Panc1 (cell line): ENCODE results near the gene CDK5. TPM values are rescaled to one million over a fixed set of nuclear protein-coding genes. Genes with fewer than 3 reads are reported as not detected.

Experiments
- ATAC-seq: fragments of 200-7000 bp; cut with Tn5 transposase; 2 replicates; pipeline ENCODE4 v1.9.1; 2020; ENCODE audit warnings: mild to moderate bottlenecking, moderate library complexity
- BruUV-seq: library from RNA; stranded (reverse); fragments of 400-500 nt; replicated peaks from 2 replicates; lab custom pipeline; 2021; lab: Mats Ljungman, UMichigan
- CTCF ChIA-PET: fragments of 300-600 bp; sonication (Branson Sonifier 250); formaldehyde crosslinking; loops from one replicate; lab custom pipeline; 2022; ENCODE audit warnings: antibody characterized with exemption; lab: Charles Lee
- POLR2A ChIA-PET: fragments of 300-600 bp; sonication (Branson Sonifier 250); formaldehyde crosslinking; loops from one replicate; lab custom pipeline; 2022; ENCODE audit warnings: antibody characterized with exemption; lab: Charles Lee
- DNase-seq: peaks from one replicate; pipeline ENCODE4 v3.0.0-alpha.2; 2010; ENCODE audit warnings: low read depth, low spot score
- H3K27ac ChIP-seq: 2 replicates; pipeline ENCODE4 v1.5.1; 2011; ENCODE audit warnings: mild to moderate bottlenecking, low read length, inconsistent platforms
- H3K27me3 ChIP-seq: fragments of 200-500 bp; sonication (Bioruptor generic); 2 replicates; pipeline ENCODE4 v1.6.0; 2014; ENCODE audit warnings: low read length, inconsistent platforms; ENCODE audit not compliant: control insufficient read depth, insufficient read depth
- H3K36me3 ChIP-seq: fragments of 200-500 bp; sonication (Bioruptor generic); 2 replicates; pipeline ENCODE4 v1.5.1; 2014; ENCODE audit warnings: inconsistent platforms, mild to moderate bottlenecking, low read length, moderate library complexity; ENCODE audit not compliant: control insufficient read depth, insufficient read depth
- H3K4me1 ChIP-seq: 2 replicates; pipeline ENCODE4 v1.5.1; 2011; ENCODE audit warnings: inconsistent platforms, mild to moderate bottlenecking, low read length, moderate library complexity; ENCODE audit not compliant: control insufficient read depth, insufficient read depth
- H3K4me3 ChIP-seq, 2 experiments: 2 replicates each; pipeline ENCODE4 v1.5.1; 2011 to 2012; ENCODE audit warnings: low read depth in 2 of 2, low read length in 2 of 2, mild to moderate bottlenecking in 2 of 2, inconsistent platforms in 1 of 2, moderate library complexity in 1 of 2
- H3K9me3 ChIP-seq: fragments of 200-500 bp; sonication (Bioruptor generic); 2 replicates; pipeline ENCODE4 v1.5.1; 2014; ENCODE audit warnings: low read depth, mild to moderate bottlenecking, inconsistent platforms, low read length, moderate library complexity; ENCODE audit not compliant: control insufficient read depth, insufficient read depth
- CTCF ChIP-seq: fragments of 450-650 bp; IDR thresholded peaks from 2 replicates; pipeline ENCODE4 v1.5.1; 2017; ENCODE audit warnings: mild to moderate bottlenecking
- POLR2AphosphoS5 ChIP-seq: IDR thresholded peaks from 2 replicates; pipeline ENCODE4 v1.6.1; 2012; ENCODE audit warnings: mild to moderate bottlenecking, low read depth, low read length, moderate library complexity
- SIN3A ChIP-seq: IDR thresholded peaks from 2 replicates; pipeline ENCODE4 v1.6.1; 2012; ENCODE audit warnings: low read depth, mild to moderate bottlenecking, low read length, moderate library complexity, borderline replicate concordance; ENCODE audit not compliant: insufficient read depth
- TCF7L2 ChIP-seq: IDR thresholded peaks from 2 replicates; pipeline ENCODE4 v1.6.1; 2011; ENCODE audit warnings: mild to moderate bottlenecking, low read depth, low read length, inconsistent platforms
- in situ Hi-C: cut with HindIII; loops from 2 replicates; pipeline ENCODE4 v1.10.0; 2016; ENCODE audit warnings: low sequenced_read_pairs, low pct_unique_long_range_greater_than_20kb
- intact Hi-C: fragments of 100-400 bp; cut with micrococcal nuclease; formaldehyde crosslinking; loops from one replicate; pipeline ENCODE4 v1.10.0; 2022; ENCODE audit not compliant: unreplicated experiment
- total RNA-seq: library from RNA; stranded (reverse); gene quantifications from one replicate; pipeline ENCODE4 v1.2.1, GENCODE V29; 2021; ENCODE audit not compliant: unreplicated experiment

CDK5 gene
- total RNA-seq, 1 experiment from 2014 or later = 25.6 TPM

- in situ Hi-C loops (no loop called here), intact Hi-C loops (no loop called here)
- POLR2A ChIA-PET = interaction anchor here (0.6 to 0.7 kb wide), 2 partner anchors 22 to 284 kb away, joined by 3 to 4 read pairs; no protein-coding TSS in a partner anchor
- Histone ChIP-seq H3K9me3 (no peaks in the 10 kb centered on the region), H3K27me3 (no peaks in the 10 kb centered on the region), H3K4me3 (peak within 1 kb of the TSS; percentile 74 to 93), H3K27ac (peak within 1 kb of the TSS; percentile 91), H3K4me1 (peaks cover 38% of the 10 kb centered on the region), H3K36me3 (no peaks in the 10 kb centered on the region; the same call in 1 of the 2 replicates)
- CTCF ChIA-PET = no interaction called here
- DNase-seq = no peak
- 0 out of 2 replicates have a peak, but pooled peaks have one; percentile 24 for TF ChIP-seq POLR2AphosphoS5
- no peak for TF ChIP-seq TCF7L2
- peak; percentile 52 for ATAC-seq
- no TSS peak for BruUV-seq
Measured at GRCh38 chr7:151083071-151083823, 25.6 kb upstream of the CDK5 start, which contains the start of gene TMUB1. Gene TMUB1, minus strand, starts transcription at chr7:151083493. Its CDS starts 930 bp downstream, at chr7:151082563.

GRCh38 chr7:151082141-151083070 is 24.7 kb upstream of the CDK5 start:
- no peak for DNase-seq
- Histone ChIP-seq H3K4me3 (peak overlapping the region; percentile 74 to 93), H3K27me3 (no peaks in the 10 kb centered on the region), H3K4me1 (peaks cover 41% of the 10 kb centered on the region), H3K27ac (peak overlapping the region; percentile 91), H3K36me3 (no peaks in the 10 kb centered on the region), H3K9me3 (no peaks in the 10 kb centered on the region)
- in situ Hi-C loops = no loop called here
- ChIA-PET CTCF (interaction anchor here (0.6 kb wide), 1 partner anchor 22 kb away, joined by 3 read pairs; no protein-coding TSS in a partner anchor), POLR2A (interaction anchor here (0.6 to 0.7 kb wide), 2 partner anchors 28 to 284 kb away, joined by 3 read pairs; no protein-coding TSS in a partner anchor)
- ATAC-seq = no peak
- TF ChIP-seq CTCF (no peak), POLR2AphosphoS5 (0 out of 2 replicates have a peak, but pooled peaks have one; percentile 12)
- intact Hi-C loops = no loop called here
- TSS peak; percentile 87 for BruUV-seq

- in situ Hi-C loops = no loop called here
- ATAC-seq = peak; percentile 5; the same call in 1 of the 2 replicates
Measured at GRCh38 chr7:151081170-151082101, 23.7 kb upstream of the CDK5 start.

More at GRCh38 chr7:151081170-151082101, 23.7 kb upstream of the CDK5 start:
- Histone ChIP-seq H3K9me3 (no peaks in the 10 kb centered on the region), H3K4me3 (peak overlapping the region; percentile 74 to 93), H3K27ac (peak overlapping the region; percentile 91), H3K27me3 (no peaks in the 10 kb centered on the region), H3K36me3 (no peaks in the 10 kb centered on the region), H3K4me1 (peaks cover 50% of the 10 kb centered on the region)
- CTCF ChIA-PET = interaction anchor here (0.6 to 0.9 kb wide), 2 partner anchors 19 to 72 kb away, joined by 3 to 5 read pairs; no protein-coding TSS in a partner anchor
- TF ChIP-seq SIN3A = no peak; the same call in 1 of the 2 replicates
- peak; percentile 5; the same call in 1 of the 2 replicates for TF ChIP-seq POLR2AphosphoS5
- no peak for DNase-seq
- intact Hi-C loops = no loop called here
- POLR2A ChIA-PET = interaction anchor here (1.0 kb wide), 1 partner anchor 9 kb away, joined by 4 read pairs; no protein-coding TSS in a partner anchor
- no TSS peak for BruUV-seq
